ENCODE results near the gene USP33. TPM values are rescaled to one million over a fixed set of nuclear protein-coding genes. Genes with fewer than 3 reads are reported as not detected.
"Not testable (repeated sequence)": the region's sequence is repeated elsewhere in the genome, so short reads cannot be mapped to it uniquely, and the experiment has no call there.

Gene USP33
- total and polyA plus RNA-seq, 2 of the 13 experiments (the other 11 are each of a cell fraction or from before 2014, with no cell fraction given), result 32.0 to 49.1 TPM

DNA sequence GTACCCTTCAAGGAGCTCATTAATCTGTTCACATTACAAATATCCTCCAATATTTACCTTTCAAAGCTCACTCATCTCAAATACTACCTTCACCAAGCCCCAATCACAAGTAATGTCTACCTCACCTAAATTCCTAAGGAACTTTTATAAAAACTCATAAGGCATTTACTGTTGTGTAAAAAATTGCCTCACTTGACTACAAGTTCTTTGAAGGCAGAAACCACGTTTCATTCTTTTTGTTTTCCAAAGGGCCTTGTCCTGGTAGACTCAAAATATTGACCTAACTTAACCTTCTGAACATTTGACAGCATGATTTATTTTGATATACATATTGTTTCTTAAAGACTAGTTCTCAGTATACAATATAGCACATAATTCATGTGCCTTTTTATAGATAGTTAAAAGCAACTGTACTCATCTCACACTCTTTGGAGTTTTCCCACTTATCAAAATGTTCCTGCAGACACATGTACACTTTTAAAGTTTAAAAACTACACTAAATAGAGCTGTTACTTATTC is 2.5 kb downstream of the USP33 start (continued):
- TF ChIP-seq, protein P1, sequence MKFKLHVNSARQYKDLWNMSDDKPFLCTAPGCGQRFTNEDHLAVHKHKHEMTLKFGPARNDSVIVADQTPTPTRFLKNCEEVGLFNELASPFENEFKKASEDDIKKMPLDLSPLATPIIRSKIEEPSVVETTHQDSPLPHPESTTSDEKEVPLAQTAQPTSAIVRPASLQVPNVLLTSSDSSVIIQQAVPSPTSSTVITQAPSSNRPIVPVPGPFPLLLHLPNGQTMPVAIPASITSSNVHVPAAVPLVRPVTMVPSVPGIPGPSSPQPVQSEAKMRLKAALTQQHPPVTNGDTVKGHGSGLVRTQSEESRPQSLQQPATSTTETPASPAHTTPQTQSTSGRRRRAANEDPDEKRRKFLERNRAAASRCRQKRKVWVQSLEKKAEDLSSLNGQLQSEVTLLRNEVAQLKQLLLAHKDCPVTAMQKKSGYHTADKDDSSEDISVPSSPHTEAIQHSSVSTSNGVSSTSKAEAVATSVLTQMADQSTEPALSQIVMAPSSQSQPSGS (CRISPR knock-in tag; IDR thresholded peaks at IDR 0.05), result no peak
- no peak for TF ChIP-seq JARID2 (CRISPR knock-in tag; IDR thresholded peaks at IDR 0.05; ENCODE audit: insufficient replicate concordance)
- TF ChIP-seq FIP1L1 (IDR thresholded peaks at IDR 0.05; ENCODE audit: borderline replicate concordance, insufficient read depth, low read depth, low read length), result no peak
- TF ChIP-seq ZBTB34 (CRISPR knock-in tag; IDR thresholded peaks at IDR 0.05), result no peak
- no peak for TF ChIP-seq ZNF563 (CRISPR knock-in tag; IDR thresholded peaks at IDR 0.05)
- no peak for TF ChIP-seq HMG20A (CRISPR knock-in tag; IDR thresholded peaks at IDR 0.05; ENCODE audit: borderline replicate concordance)

DNA sequence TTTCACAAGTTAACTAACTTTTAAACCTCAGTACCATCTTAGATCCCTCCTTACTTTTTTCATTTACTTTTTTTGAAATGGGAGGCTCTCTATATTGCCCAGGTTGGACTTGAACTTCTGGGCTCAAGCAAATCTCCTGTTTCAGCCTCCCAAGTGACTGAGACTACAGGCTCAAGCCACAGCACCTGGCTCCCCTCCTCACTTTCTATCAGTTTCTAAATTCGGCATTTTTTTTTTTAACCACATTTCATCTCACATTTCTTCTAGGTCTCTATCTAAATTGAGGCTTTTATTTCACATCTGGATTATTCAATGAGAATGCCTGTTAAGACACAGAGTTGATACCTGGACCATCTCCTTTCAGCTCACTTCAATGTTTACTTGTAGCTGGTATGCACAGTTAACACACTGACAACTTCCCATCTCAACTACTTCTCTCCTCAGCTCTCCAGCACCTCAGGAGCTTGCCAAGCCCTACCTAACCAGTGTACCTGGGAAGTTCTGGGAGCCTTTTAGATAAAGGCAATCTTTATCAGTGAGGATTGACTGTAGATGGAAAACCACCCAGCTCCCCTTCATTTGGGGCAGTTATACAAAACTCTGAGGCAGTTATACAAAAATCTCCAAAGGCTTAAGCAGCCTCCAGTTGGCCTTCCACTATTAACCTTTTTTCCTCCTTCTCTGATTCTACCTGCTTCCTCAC is 3.4 kb downstream of the USP33 start:
- CTCF ChIA-PET (ENCODE audit: low intra/inter-chr PET ratio, low total read pairs), result no interaction called here
- peaks cover 22% of the 10 kb centered on the region; the same call in 1 of the 2 replicates for H4K20me1 ChIP-seq (ENCODE audit: insufficient read depth, low read length)
- no peak for ATAC-seq

DNA sequence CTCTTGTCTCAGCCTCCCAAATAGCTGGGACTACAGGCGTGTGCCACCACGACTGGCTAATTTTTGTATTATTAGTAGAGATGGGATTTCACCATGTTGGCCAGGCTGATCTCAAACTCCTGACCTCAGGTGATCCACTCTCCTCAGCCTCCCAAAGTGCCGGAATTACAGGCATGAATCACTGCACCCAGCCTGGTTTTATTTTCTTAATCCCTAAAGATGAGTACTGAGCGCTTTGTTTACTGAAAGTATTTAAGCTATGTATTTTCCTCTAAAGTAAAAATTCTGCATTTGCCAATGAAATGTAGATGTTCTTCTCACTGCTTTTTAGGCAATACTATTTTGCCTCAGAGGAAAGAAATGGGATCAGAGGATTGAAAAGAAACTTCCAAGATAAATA is 10.2 kb downstream of the USP33 start:
- peaks cover 68% of the 10 kb centered on the region for H3K79me2 ChIP-seq (ENCODE audit: insufficient read depth, low read length)
- H3K9ac ChIP-seq (ENCODE audit: insufficient read depth, low read depth, low read length); H3K27me3 ChIP-seq (ENCODE audit: control insufficient read depth in 1 of 2, insufficient read depth in 2 of 2, low read length in 2 of 2); H3K4me2 ChIP-seq (ENCODE audit: low read depth, low read length); H3K4me1 ChIP-seq (ENCODE audit: insufficient read depth, low read length); CTCF ChIA-PET (ENCODE audit: low intra/inter-chr PET ratio, low total read pairs); POLR2A ChIA-PET; DNase-seq (ENCODE audit: low spot score); H3K36me3 ChIP-seq (replicated peaks in 1 of 2; ENCODE audit: control insufficient read depth in 1 of 2, insufficient read depth in 2 of 2, low read length in 2 of 2); H3K9me3 ChIP-seq (ENCODE audit: low read length); ATAC-seq; in situ Hi-C loops (cut with HindIII; ENCODE audit: extremely low pct_ligation_motif_present, low pct_unique_long_range_greater_than_20kb); H4K20me1 ChIP-seq (ENCODE audit: insufficient read depth, low read length); H2AFZ ChIP-seq (ENCODE audit: low read length); BruUV-seq (replicated peaks); FAIRE-seq; H3K27ac ChIP-seq (ENCODE audit: extremely low read length, insufficient read depth, low read length); intact Hi-C loops (cut with micrococcal nuclease; ENCODE audit: unreplicated experiment); H3K4me3 ChIP-seq (replicated peaks in 1 of 3; ENCODE audit: insufficient read depth in 1 of 3, low read depth in 2 of 3, low read length in 3 of 3): not testable (repeated sequence)
- WGBS (ENCODE audit: low lambda C conversion rate), result 98% methylated on average over 4 of the region's 4 CpGs

More for the DNA sequence above, 3.4 kb downstream of the USP33 start:
- intact Hi-C loops (cut with micrococcal nuclease; ENCODE audit: unreplicated experiment) (loop anchor here (5.0 kb wide), 2 partner anchors 74 to 131 kb away; partner anchors contain the start of genes NEXN and ZZZ3), in situ Hi-C loops (cut with HindIII; ENCODE audit: extremely low pct_ligation_motif_present, low pct_unique_long_range_greater_than_20kb) (no loop called here)
- Histone ChIP-seq H3K9ac (ENCODE audit: insufficient read depth, low read depth, low read length) (peak overlapping the region; percentile 23; the same call in 1 of the 2 replicates), H3K4me3 (replicated peaks in 1 of 3; ENCODE audit: insufficient read depth in 1 of 3, low read depth in 2 of 3, low read length in 3 of 3) (no peak overlapping the region), H3K27me3 (ENCODE audit: control insufficient read depth in 1 of 2, insufficient read depth in 2 of 2, low read length in 2 of 2) (no peaks in the 10 kb centered on the region), H2AFZ (ENCODE audit: low read length) (no peak overlapping the region), H3K4me1 (ENCODE audit: insufficient read depth, low read length) (peaks cover 22% of the 10 kb centered on the region), H3K9me3 (ENCODE audit: low read length) (no peaks in the 10 kb centered on the region), H3K79me2 (ENCODE audit: insufficient read depth, low read length) (peaks cover 73% of the 10 kb centered on the region), H3K36me3 (replicated peaks in 1 of 2; ENCODE audit: control insufficient read depth in 1 of 2, insufficient read depth in 2 of 2, low read length in 2 of 2) (no peaks in the 10 kb centered on the region), H3K27ac (ENCODE audit: extremely low read length, insufficient read depth, low read length) (no peak overlapping the region), H3K4me2 (ENCODE audit: low read depth, low read length) (peak overlapping the region; percentile 43; the same call in 1 of the 2 replicates)
- DNase-seq (ENCODE audit: low spot score), result no peak
- peak; percentile 14 for TF ChIP-seq TEAD3 (CRISPR knock-in tag; optimal IDR thresholded peaks at IDR 0.05; ENCODE audit: borderline replicate concordance)
- no peak for TF ChIP-seq ZNF121 (CRISPR knock-in tag; IDR thresholded peaks at IDR 0.05)
- TF ChIP-seq E2F5 (CRISPR knock-in tag; conservative IDR thresholded peaks at IDR 0.05), result no peak
- TF ChIP-seq, protein P2, sequence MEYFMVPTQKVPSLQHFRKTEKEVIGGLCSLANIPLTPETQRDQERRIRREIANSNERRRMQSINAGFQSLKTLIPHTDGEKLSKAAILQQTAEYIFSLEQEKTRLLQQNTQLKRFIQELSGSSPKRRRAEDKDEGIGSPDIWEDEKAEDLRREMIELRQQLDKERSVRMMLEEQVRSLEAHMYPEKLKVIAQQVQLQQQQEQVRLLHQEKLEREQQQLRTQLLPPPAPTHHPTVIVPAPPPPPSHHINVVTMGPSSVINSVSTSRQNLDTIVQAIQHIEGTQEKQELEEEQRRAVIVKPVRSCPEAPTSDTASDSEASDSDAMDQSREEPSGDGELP (IDR thresholded peaks at IDR 0.05; ENCODE audit: borderline replicate concordance, low read depth), result no peak
- WGBS (ENCODE audit: low lambda C conversion rate), result 85% methylated on average over 1 of the region's 1 CpG
- BruUV-seq (replicated peaks), result no TSS peak
- POLR2A ChIA-PET, result interaction anchor here (1.4 kb wide), 1 partner anchor 23 kb away, joined by 3 read pairs; the partner anchor contains the start of gene MIGA1
- no peak for FAIRE-seq
